HG02973 (cell line): ENCODE data around the gene TREH.
A peak's percentile ranks its signal among the peaks of the same experiment; 100 is the strongest.
"Not testable (repeated sequence)": the region's sequence is repeated elsewhere in the genome, so short reads cannot be mapped to it uniquely, and the experiment has no call there.

Experiments used
- ATAC-seq: cut with Tn5 transposase; IDR thresholded peaks from one replicate; pipeline ENCODE4 v1.9.1; 2021; ENCODE audit warnings: moderate library complexity; ENCODE audit not compliant: unreplicated experiment

Gene TREH

GRCh38 chr11:118699506-118700220 is 20.2 kb upstream of the TREH start:
- no peak for ATAC-seq

- ATAC-seq, result no peak
Measured at GRCh38 chr11:118697346-118697745, 17.9 kb upstream of the TREH start.

GRCh38 chr11:118696673-118697226 is 17.3 kb upstream of the TREH start:
- ATAC-seq, result no peak

GRCh38 chr11:118694771-118695170 is 15.3 kb upstream of the TREH start:
- ATAC-seq, result no peak

- no peak for ATAC-seq
Measured at GRCh38 chr11:118694185-118694584, 14.7 kb upstream of the TREH start.

- ATAC-seq, result no peak
Measured at GRCh38 chr11:118691926-118692830, 12.7 kb upstream of the TREH start.

GRCh38 chr11:118690553-118691304 is 11.3 kb upstream of the TREH start:
- no peak for ATAC-seq

GRCh38 chr11:118689852-118690552 is 10.6 kb upstream of the TREH start:
- peak; percentile 74 for ATAC-seq

- ATAC-seq, result no peak
Measured at GRCh38 chr11:118689503-118689851, 10.0 kb upstream of the TREH start.

GRCh38 chr11:118688851-118689502 is 9.5 kb upstream of the TREH start:
- no peak for ATAC-seq

- not testable (repeated sequence) for ATAC-seq
Measured at GRCh38 chr11:118688339-118688738, 8.9 kb upstream of the TREH start.

- no peak for ATAC-seq
Measured at GRCh38 chr11:118687906-118688305, 8.5 kb upstream of the TREH start.

GRCh38 chr11:118684187-118684586 is 4.7 kb upstream of the TREH start:
- ATAC-seq, result no peak

- not testable (repeated sequence) for ATAC-seq
Measured at GRCh38 chr11:118682939-118683338, 3.5 kb upstream of the TREH start.

GRCh38 chr11:118682372-118682771 is 2.9 kb upstream of the TREH start:
- no peak for ATAC-seq

GRCh38 chr11:118678908-118679307 is 542 bp downstream of the TREH start:
- ATAC-seq, result not testable (repeated sequence)

GRCh38 chr11:118677977-118678376 is 1.5 kb downstream of the TREH start:
- no peak for ATAC-seq

- ATAC-seq, result no peak
Measured at GRCh38 chr11:118674082-118674435, 5.4 kb downstream of the TREH start.

GRCh38 chr11:118673361-118674081 is 5.9 kb downstream of the TREH start:
- no peak for ATAC-seq
